ENCODE measurements around the gene POLR2F. TPM values are rescaled to one million over a fixed set of nuclear protein-coding genes. Genes with fewer than 3 reads are reported as not detected.

POLR2F gene
- total RNA-seq, 2 donors from 2014 or later, result 37.9 to 93.1 TPM

DNA sequence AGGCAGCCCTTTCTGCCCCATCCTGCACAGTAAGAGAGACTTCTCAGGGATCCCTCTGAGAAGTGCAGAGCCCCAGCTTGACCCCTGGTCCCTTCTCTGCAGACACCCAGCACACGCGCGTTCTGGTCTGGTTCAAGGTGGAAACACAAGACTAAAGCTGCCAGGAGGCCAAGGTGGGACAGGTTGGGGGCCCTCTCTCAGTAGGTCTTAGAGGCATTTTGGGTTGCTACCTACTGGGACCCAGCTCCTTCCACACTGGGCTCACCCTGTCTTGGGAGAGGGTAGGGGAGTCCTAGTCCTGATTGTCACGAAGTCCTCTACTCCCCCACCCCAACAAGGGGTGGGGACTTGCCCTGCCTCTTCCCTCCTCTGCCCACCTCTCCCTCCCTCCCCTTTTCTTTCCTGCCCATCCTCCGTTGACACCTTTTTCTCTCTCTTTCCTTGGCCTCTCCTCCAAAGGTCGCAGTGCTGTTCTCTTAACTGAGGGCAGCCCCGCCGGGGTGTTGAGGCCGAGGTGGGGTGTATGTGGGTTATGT lies 31.6 kb downstream of the POLR2F start:
- no peaks in the 10 kb centered on the region for H3K9me3 ChIP-seq
- DNase-seq (ENCODE audit: low spot score) (no peak), ATAC-seq (ENCODE audit: insufficient number of reproducible peaks, low FRiP score, low read depth) (no peak)
- TF ChIP-seq, protein P1, sequence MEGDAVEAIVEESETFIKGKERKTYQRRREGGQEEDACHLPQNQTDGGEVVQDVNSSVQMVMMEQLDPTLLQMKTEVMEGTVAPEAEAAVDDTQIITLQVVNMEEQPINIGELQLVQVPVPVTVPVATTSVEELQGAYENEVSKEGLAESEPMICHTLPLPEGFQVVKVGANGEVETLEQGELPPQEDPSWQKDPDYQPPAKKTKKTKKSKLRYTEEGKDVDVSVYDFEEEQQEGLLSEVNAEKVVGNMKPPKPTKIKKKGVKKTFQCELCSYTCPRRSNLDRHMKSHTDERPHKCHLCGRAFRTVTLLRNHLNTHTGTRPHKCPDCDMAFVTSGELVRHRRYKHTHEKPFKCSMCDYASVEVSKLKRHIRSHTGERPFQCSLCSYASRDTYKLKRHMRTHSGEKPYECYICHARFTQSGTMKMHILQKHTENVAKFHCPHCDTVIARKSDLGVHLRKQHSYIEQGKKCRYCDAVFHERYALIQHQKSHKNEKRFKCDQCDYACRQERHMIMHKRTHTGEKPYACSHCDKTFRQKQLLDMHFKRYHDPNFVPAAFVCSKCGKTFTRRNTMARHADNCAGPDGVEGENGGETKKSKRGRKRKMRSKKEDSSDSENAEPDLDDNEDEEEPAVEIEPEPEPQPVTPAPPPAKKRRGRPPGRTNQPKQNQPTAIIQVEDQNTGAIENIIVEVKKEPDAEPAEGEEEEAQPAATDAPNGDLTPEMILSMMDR (IDR thresholded peaks at IDR 0.05), result no peak
- no peak overlapping the region for H3K4me3 ChIP-seq
- no peaks in the 10 kb centered on the region for H3K27me3 ChIP-seq (replicated peaks; ENCODE audit: insufficient read depth)
- no peaks in the 10 kb centered on the region for H3K4me1 ChIP-seq (ENCODE audit: control insufficient read depth in 1 of 2, low read depth in 2 of 2)
- no peaks in the 10 kb centered on the region for H3K36me3 ChIP-seq
- no peak overlapping the region for H3K27ac ChIP-seq

GRCh38 chr22:37985751-37986281 lies 32.3 kb downstream of the POLR2F start:
- no peak overlapping the region for H3K4me3 ChIP-seq
- H3K27ac ChIP-seq, result no peak overlapping the region
- no peak for ATAC-seq (ENCODE audit: insufficient number of reproducible peaks, low FRiP score, low read depth)

DNA sequence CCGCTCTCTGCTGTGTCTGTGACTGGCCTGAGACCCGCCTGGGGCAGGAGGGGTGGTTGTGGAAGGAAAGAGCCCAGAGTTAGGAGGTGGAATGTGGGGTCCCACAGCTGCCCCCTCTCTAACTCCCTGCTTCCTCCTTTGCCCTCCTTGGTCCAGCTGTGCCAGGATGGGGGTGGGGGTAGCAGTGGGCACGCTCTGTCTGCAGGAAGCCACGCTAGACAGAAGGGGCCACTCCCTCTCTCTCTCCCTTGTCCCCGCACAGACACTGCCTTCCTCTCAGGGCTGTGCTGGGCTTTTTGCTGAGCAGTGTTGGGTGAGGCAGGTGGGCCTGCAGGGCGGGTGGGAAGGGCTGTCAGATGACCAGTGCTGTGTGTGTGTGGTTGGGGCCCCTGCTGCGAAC lies 32.9 kb downstream of the POLR2F start:
- no peaks in the 10 kb centered on the region for H3K4me1 ChIP-seq (ENCODE audit: control insufficient read depth in 1 of 2, low read depth in 2 of 2)
- H3K9me3 ChIP-seq, result no peaks in the 10 kb centered on the region
- no peak for ATAC-seq (ENCODE audit: insufficient number of reproducible peaks, low FRiP score, low read depth)
- H3K36me3 ChIP-seq, result no peaks in the 10 kb centered on the region
- no peak for DNase-seq (ENCODE audit: low spot score)
- no peaks in the 10 kb centered on the region for H3K27me3 ChIP-seq (replicated peaks; ENCODE audit: insufficient read depth)
- H3K4me3 ChIP-seq, result no peak overlapping the region
- H3K27ac ChIP-seq, result no peak overlapping the region
- TF ChIP-seq, protein P1 (IDR thresholded peaks at IDR 0.05), result no peak

More at GRCh38 chr22:37985751-37986281, 32.3 kb downstream of the POLR2F start:
- DNase-seq (ENCODE audit: low spot score), result no peak
- no peaks in the 10 kb centered on the region for H3K9me3 ChIP-seq
- H3K36me3 ChIP-seq, result no peaks in the 10 kb centered on the region
- no peaks in the 10 kb centered on the region for H3K27me3 ChIP-seq (replicated peaks; ENCODE audit: insufficient read depth)
- TF ChIP-seq, protein P1 (IDR thresholded peaks at IDR 0.05), result no peak
- H3K4me1 ChIP-seq (ENCODE audit: control insufficient read depth in 1 of 2, low read depth in 2 of 2), result no peaks in the 10 kb centered on the region

DNA sequence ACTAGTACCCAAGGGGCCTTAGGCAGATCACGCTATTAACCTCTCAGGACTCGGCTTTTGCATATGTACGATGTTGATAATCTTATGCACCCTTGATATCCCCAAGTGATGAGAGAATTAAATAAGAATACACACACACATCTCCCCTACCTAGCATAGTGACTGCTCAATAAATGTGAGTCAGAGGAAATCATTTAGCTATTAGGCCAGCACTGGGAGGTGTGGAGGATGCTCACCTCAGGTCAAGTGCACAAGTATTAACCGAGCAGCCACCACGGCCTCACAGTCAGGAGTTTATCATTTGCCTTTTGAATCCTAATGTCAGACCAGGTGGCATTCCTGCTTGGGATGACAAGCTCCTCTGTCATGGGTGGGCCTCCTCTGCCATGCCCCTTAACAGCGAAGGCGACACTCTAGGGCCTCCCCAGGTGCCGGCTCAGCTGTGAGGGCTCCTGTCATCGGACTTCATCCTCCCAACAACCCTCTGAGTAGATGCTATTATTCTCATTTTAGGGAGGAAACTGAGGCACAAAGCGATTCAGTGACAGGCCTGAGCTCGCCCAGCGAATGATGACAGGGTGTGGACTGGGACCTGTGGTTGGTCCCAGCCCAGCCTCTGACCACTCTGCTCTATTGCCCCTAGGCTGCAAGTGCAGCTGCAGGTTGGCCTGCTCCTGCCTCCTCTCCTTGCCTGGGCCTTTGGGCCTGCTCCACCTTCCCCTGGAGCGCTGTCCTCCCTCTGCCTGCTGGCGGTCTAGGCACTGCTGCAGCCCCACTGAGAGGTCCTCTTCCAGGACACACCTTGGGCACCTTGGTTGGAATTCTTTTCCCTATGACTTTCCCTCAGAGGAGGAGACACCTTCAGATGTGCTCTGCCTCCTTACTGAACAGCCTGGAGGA lies 35.9 kb downstream of the POLR2F start:
- TF ChIP-seq, protein P1 (IDR thresholded peaks at IDR 0.05), result no peak
- Histone ChIP-seq H3K4me1 (ENCODE audit: control insufficient read depth in 1 of 2, low read depth in 2 of 2) (no peaks in the 10 kb centered on the region), H3K9me3 (no peaks in the 10 kb centered on the region), H3K27me3 (replicated peaks; ENCODE audit: insufficient read depth) (no peaks in the 10 kb centered on the region), H3K27ac (no peak overlapping the region), H3K4me3 (no peak overlapping the region), H3K36me3 (no peaks in the 10 kb centered on the region)
- ATAC-seq (ENCODE audit: insufficient number of reproducible peaks, low FRiP score, low read depth), result no peak
- no peak for DNase-seq (ENCODE audit: low spot score)

- no peaks in the 10 kb centered on the region for H3K27me3 ChIP-seq (replicated peaks; ENCODE audit: insufficient read depth)
- no peak for ATAC-seq (ENCODE audit: insufficient number of reproducible peaks, low FRiP score, low read depth)
- H3K27ac ChIP-seq, result no peak overlapping the region
Measured at GRCh38 chr22:37990301-37990700, 36.8 kb downstream of the POLR2F start.

More at GRCh38 chr22:37990301-37990700, 36.8 kb downstream of the POLR2F start:
- no peak for DNase-seq (ENCODE audit: low spot score)
- no peaks in the 10 kb centered on the region for H3K9me3 ChIP-seq
- no peaks in the 10 kb centered on the region for H3K4me1 ChIP-seq (ENCODE audit: control insufficient read depth in 1 of 2, low read depth in 2 of 2)
- no peaks in the 10 kb centered on the region for H3K36me3 ChIP-seq
- no peak overlapping the region for H3K4me3 ChIP-seq
- TF ChIP-seq, protein P1 (IDR thresholded peaks at IDR 0.05), result no peak
